SKM-1 (cell line): ENCODE results near the gene ABHD17B.
"Not testable (repeated sequence)": the region's sequence is repeated elsewhere in the genome, so short reads cannot be mapped to it uniquely, and the experiment has no call there.

Experiments
- DNase-seq: peaks from one replicate; lab custom pipeline; 2025; ENCODE audit not compliant: unreplicated experiment; lab: John Stamatoyannopoulos, UW

The ABHD17B gene

DNA sequence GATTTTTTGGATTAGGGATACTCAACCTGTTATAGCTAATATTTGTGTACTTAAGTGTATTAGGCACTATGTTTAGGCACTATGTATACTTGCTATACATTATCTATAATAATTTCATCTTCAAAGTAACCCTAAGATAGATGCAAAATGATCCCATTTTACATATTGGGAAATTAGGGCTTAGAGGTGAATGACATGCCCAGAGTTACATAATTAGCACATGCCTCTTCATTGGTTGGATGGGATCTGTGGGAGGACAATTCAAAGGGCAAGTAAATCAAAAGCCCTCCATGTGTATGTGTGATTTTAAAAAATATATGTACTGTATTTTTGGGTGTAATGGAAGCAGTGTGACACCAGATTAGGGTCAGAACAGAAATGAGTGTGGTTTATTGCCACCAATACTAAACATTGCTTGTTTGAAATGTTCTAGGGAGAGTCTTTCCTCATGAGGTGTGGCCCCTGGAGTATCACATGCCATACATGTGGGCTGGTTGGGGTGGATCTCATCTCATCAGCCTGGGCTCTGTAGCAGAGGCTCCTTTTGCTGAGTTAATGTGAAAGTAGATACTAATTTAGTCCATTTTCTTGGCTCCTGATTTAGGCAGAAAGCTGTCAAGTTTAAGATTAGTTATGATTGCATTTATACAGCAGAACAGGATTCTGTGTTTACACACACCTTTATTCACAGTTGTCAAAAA, 6.0 kb upstream of the ABHD17B start:
- DNase-seq = no peak

DNA sequence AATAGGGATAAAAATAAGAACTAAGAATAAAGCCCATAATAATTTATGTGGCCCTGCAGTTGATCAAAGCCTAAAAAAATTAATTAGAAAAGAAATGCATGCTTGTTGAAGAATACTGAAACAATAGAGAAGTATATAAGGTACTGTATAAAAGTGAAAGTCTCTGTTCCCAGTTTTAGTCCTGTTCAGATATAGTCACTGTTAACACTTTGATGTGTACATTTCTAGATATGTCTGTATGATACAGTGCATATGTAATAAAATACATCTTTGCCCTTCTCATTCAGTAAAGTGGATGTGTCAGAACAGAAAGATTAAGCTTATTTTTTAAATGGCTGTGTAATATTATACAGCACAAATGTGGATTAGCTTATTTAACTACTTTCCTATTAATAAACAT, 4.5 kb upstream of the ABHD17B start:
- no peak for DNase-seq

DNA sequence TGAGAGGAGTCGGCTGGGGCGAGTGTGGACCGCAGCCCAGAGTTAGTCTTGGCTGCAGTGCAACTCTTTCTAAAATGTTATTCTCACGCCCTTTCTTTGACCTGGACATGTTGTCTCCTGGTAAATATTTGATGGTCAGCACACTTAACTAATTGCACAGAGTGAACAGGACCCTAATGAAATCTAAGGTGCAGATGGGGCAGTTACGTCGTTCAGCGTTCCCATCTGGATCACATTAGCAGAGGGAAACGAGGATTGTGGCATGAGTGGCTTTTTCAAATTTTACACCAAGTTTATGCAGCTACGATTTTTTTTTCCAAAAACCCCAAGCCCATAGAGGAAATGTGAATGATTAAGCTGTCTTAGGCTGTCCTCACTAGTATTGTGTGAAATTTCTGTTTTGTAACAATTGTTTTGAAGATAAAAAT, 929 bp upstream of the ABHD17B start:
- no peak for DNase-seq

GRCh38 chr9:71910650-71911060, 338 bp downstream of the ABHD17B start:
- no peak for DNase-seq

GRCh38 chr9:71909887-71910649, 925 bp downstream of the ABHD17B start:
- no peak for DNase-seq

GRCh38 chr9:71908825-71909224, 2.2 kb downstream of the ABHD17B start:
- no peak for DNase-seq

DNA sequence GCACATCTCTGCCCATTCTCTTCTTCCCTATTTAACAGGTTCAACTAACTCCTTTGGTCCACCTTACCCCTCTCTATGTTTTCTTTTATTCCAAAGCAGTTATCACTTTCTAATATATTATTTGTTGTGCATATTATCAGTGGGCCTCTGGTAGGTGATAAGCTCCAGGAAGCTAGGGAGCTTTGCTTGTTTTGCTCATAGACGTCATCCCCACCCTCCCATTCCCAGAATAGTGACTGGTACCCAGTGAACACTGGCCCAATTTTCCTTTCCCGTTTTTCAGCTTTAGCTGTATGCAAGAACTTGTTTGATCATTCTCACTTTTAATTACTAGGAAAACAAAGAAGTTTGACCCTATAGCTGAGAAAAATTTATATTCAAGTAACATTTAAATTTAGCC, 6.9 kb downstream of the ABHD17B start:
- no peak for DNase-seq

DNA sequence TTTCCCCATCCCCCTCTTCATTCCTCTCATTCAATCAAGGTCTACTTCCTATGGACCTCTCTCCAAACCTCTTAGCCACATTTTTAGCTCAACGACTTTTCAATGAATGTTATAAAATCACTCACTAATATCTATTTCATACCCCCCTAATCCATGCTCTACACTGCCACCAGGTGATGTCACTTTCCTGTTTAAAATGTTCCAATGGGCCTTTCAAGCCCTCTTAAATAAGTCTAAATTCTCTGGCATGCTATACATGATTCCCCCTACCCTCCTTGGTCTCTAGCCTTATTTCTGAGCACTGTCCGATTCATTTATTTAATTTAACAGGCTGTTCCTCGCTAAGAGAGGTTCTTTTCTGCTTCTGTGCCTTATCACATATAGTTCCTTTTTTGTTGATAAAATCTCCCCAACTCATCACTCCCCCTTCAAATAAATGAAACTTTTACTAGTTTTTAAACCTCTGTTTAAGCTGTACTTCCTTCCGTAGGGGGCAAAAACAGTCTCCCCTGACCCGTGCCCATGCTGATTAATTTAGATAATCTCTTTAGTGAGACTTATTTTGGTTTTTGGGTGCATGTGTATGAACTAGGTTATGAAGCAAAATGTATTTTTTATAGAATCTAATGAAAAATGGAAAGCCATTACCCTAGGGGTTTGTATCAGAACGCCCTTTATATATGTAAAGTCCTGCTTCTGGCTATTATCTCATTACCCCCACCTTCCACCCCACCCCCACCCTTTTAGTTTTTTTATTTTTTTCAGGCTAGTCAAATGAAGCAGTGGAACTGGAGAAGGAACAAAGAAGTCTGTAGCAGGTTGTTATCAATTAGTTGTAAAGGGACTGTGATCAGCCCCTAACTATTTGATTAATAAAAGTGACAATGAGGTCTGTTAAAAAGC, 9.0 kb downstream of the ABHD17B start:
- no peak for DNase-seq

GRCh38 chr9:71898756-71899155, 12.2 kb downstream of the ABHD17B start:
- DNase-seq = not testable (repeated sequence)

GRCh38 chr9:71897577-71897976, 13.4 kb downstream of the ABHD17B start:
- no peak for DNase-seq

DNA sequence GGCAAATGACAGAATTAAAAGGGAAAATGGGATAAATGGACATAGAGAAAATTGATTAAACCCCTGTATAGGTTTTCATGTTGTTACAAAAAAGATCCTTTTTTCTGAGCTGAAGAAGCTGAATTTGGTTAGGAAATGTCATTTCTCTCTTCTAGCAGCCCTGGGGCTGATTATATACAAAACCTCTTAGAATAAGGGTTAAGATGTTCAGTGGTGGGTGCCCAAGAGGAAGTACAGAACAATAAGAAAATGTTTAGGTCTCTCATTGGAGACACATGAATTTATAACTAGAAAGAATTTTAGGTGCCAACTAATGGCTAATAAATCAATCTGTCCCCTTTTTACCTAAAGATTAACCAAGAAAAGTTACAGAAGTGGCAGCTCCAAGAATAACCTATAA, 14.2 kb downstream of the ABHD17B start:
- DNase-seq = no peak

DNA sequence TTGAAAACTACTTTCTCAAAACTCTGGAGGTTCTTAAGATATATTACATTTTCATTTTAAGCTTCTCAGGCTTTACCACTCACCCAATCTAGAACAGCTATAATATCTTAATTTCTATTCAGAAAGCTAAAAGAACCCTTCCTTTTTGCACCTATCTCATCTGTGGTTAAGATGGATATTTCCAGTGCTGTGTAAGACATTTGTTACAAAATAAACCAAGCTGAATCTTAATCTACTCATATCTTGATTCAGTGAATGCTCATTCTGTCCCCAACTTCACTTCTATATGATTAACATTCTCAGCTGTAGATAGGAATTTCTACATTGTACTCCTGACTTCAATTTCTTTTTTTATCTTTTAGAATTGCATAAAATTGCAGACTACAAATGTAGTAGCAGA, 15.0 kb downstream of the ABHD17B start:
- DNase-seq = no peak

DNA sequence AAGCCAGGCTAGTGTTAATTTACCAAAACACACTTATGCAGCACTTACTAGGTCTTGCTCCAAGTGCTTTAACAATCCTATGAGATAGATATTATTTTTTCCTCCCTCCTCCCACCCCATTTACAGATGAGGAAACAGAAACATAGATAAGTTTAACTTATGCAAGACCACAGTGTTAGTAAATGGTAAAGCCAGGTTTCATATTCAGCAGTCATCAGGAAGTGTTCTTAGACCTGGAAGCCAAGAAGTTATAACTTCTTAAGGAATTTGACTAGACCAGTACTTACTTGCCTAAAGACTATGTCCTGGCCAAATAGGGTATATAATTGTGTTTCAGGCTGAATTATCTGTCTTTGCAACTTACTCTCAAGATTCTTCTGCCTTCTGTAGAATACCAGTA, 15.9 kb downstream of the ABHD17B start:
- no peak for DNase-seq

GRCh38 chr9:71891557-71892189, 19.3 kb downstream of the ABHD17B start:
- no peak for DNase-seq

DNA sequence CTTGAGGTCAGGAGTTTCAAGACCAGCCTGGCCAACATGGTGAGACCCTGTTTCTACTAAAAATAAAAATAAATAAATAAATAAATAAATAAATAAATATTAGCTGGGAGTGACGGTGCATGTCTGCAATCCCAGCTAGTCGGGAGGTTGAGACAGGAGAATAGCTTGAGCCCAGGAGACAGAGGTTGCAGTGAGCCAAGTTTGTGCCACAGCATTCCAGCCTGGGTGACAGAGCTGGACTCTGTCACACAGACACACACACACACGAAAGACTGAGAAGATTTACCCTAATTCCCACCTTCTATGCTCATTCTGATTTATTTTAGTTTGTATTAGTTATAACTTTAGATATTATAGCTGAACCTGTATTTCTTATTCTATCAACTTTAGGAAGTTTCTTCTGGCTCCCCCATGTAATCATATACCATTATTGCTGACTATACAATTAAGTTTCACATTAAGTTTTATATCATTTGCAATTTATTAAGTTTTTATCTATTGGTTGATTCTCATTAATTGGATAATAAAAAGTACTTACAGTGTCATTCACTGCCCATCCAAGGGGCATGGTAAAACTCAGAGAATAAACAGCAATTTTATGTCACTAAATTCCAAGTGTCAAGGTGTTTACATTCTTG, 20.8 kb downstream of the ABHD17B start:
- no peak for DNase-seq

- DNase-seq = no peak
These were observed 23.6 kb downstream of the ABHD17B start for GRCh38 chr9:71887362-71887761.

DNA sequence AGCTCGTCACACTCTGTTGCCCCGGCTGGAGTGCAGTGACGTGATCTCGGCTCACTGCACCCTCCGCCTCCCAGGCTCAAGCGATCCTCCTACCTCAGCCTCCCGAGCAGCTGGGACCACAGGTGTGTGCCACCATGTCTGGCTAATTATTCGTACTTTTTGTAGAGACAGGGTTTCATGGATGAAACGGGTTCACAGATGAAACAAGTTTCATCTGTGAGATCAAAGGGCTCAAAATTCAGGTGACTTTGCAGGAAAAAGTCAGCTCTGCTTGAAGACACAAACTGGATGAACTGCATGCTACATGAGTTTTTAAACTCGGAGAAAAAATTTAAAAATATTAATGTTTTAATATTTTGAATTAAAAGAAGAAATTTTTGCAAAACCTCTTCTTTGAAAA, 24.5 kb downstream of the ABHD17B start:
- no peak for DNase-seq

GRCh38 chr9:71886015-71886414, 25.0 kb downstream of the ABHD17B start:
- no peak for DNase-seq

- no peak for DNase-seq
These were observed 25.5 kb downstream of the ABHD17B start for GRCh38 chr9:71885467-71885866.

DNA sequence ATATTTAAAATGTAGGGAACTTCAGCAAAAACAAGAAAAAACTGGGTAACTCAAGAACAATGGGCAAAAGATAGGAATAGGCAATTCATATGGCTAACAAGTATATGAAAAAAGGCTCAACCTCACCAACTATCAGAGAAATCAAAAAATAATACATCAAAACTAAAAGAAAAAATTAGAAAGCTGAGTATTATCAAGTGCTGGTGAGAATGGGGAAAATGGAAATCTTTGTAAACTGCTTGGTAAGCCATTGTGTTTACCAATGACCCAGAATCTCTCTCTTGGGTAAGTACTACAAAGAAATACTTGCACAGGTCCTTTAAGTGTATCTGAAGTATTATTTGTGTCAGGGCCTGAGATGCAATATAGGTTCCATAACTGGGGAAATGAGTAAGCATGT, 27.0 kb downstream of the ABHD17B start:
- no peak for DNase-seq
